ENCODE results near the gene LIN37. TPM values are rescaled to one million over a fixed set of nuclear protein-coding genes. Genes with fewer than 3 reads are reported as not detected.

LIN37 gene
- total and polyA plus RNA-seq, 9 of the 15 experiments (the other 6 are each of a cell fraction or from before 2014, with no cell fraction given), result 1.2 to 12.5 (median 8.6) TPM

GRCh38 chr19:35704218-35704617, 44.2 kb upstream of the LIN37 start, which contains the start of gene ZBTB32 (continued):
- TF ChIP-seq, protein P1, sequence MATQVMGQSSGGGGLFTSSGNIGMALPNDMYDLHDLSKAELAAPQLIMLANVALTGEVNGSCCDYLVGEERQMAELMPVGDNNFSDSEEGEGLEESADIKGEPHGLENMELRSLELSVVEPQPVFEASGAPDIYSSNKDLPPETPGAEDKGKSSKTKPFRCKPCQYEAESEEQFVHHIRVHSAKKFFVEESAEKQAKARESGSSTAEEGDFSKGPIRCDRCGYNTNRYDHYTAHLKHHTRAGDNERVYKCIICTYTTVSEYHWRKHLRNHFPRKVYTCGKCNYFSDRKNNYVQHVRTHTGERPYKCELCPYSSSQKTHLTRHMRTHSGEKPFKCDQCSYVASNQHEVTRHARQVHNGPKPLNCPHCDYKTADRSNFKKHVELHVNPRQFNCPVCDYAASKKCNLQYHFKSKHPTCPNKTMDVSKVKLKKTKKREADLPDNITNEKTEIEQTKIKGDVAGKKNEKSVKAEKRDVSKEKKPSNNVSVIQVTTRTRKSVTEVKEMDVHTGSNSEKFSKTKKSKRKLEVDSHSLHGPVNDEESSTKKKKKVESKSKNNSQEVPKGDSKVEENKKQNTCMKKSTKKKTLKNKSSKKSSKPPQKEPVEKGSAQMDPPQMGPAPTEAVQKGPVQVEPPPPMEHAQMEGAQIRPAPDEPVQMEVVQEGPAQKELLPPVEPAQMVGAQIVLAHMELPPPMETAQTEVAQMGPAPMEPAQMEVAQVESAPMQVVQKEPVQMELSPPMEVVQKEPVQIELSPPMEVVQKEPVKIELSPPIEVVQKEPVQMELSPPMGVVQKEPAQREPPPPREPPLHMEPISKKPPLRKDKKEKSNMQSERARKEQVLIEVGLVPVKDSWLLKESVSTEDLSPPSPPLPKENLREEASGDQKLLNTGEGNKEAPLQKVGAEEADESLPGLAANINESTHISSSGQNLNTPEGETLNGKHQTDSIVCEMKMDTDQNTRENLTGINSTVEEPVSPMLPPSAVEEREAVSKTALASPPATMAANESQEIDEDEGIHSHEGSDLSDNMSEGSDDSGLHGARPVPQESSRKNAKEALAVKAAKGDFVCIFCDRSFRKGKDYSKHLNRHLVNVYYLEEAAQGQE (IDR thresholded peaks at IDR 0.05; ENCODE audit: borderline replicate concordance), result peak; percentile 99
- TF ChIP-seq, protein P1 (CRISPR knock-in tag; IDR thresholded peaks at IDR 0.05; ENCODE audit: low read depth), result peak; percentile 93
- no peak for TF ChIP-seq ZNF655 (CRISPR knock-in tag; IDR thresholded peaks at IDR 0.05)
- no peak for TF ChIP-seq SNIP1 (IDR thresholded peaks at IDR 0.05; ENCODE audit: low read depth)
- no peak for TF ChIP-seq ZZZ3 (IDR thresholded peaks at IDR 0.05)
- no peak for TF ChIP-seq NR2C1 (IDR thresholded peaks at IDR 0.05)
- TF ChIP-seq NR2C1 (tag; IDR thresholded peaks at IDR 0.05), result no peak
- no peak for TF ChIP-seq SPI1 (IDR thresholded peaks at IDR 0.05; ENCODE audit: borderline replicate concordance, low read depth, low read length)
- TF ChIP-seq ZNF133 (CRISPR knock-in tag; IDR thresholded peaks at IDR 0.05), result no peak
- TF ChIP-seq IRF9 (tag; IDR thresholded peaks at IDR 0.05), result no peak
- no peak for TF ChIP-seq ZBTB17 (CRISPR knock-in tag; IDR thresholded peaks at IDR 0.05)
- no peak for TF ChIP-seq MTA3 (IDR thresholded peaks at IDR 0.05; ENCODE audit: borderline replicate concordance)
- peak; percentile 49; the same call in 1 of the 2 replicates for TF ChIP-seq ZBTB1 (CRISPR knock-in tag; IDR thresholded peaks at IDR 0.05; ENCODE audit: borderline replicate concordance, low read depth)
- TF ChIP-seq KAT2B (IDR thresholded peaks at IDR 0.05; ENCODE audit: low read depth, low read length), result no peak
- no peak for TF ChIP-seq POLR3A (IDR thresholded peaks at IDR 0.05; ENCODE audit: borderline replicate concordance, extremely low read depth, insufficient read depth, insufficient read length)
- TF ChIP-seq KDM4B (IDR thresholded peaks at IDR 0.05; ENCODE audit: borderline replicate concordance in 2 of 2, low read depth in 1 of 2), result no peak
- no peak for TF ChIP-seq NR1H2 (CRISPR knock-in tag; IDR thresholded peaks at IDR 0.05)
- TF ChIP-seq, protein P2, sequence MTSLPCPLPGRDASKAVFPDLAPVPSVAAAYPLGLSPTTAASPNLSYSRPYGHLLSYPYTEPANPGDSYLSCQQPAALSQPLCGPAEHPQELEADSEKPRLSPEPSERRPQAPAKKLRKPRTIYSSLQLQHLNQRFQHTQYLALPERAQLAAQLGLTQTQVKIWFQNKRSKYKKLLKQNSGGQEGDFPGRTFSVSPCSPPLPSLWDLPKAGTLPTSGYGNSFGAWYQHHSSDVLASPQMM (CRISPR knock-in tag; IDR thresholded peaks at IDR 0.05), result no peak

Data from K562 (cell line).